ENCODE measurements around the gene BAD. TPM values are rescaled to one million over a fixed set of nuclear protein-coding genes. Genes with fewer than 3 reads are reported as not detected.

BAD gene
- total RNA-seq, 1 experiment from 2014 or later = 23.3 TPM

DNA sequence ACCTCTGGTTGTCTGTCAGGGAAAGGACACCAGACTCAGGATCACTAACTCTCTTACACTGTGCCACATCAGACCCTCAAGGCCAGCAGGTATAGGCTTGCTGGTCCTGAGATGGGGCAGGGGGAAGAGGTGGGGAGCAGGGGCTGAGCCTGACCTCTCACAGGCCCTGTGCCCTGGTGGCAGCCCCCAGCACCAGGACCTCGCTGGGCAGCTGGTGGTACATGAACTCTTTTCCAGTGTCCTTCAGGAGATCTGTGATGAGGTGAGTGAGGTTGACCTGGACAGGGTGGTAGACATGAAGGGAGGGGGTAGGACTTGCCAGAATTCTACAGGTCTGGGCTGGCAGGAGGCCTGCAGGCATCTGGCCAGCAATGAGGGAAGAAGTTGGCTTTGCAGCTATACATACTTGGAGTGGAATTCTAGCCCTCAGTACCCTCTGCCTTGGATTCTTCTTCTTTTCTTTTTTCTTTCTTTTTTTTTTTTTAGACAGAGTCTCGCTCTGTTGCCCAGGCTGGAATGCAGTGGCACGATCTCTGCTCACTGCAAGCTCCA is 57.0 kb downstream of the BAD start:
- Histone ChIP-seq H2AK5ac (ENCODE audit: insufficient read length, low read length) (no peak overlapping the region), H3K14ac (ENCODE audit: insufficient read depth, low read length) (no peak overlapping the region), H2AFZ (ENCODE audit: low read length) (no peak overlapping the region), H4K8ac (replicated peaks; ENCODE audit: insufficient read length, low read depth, low read length) (no peak overlapping the region), H3K23ac (ENCODE audit: insufficient read length, low read depth, low read length) (no peak overlapping the region), H3K4me1 (ENCODE audit: insufficient read depth, low read length) (0 out of 2 replicates have a peak, but pooled peaks cover 3% of the 10 kb centered on the region), H3T11ph (ENCODE audit: low read length) (no peak overlapping the region), H3K79me2 (ENCODE audit: insufficient read depth, low read length) (no peaks in the 10 kb centered on the region), H3K56ac (ENCODE audit: insufficient read length, low read depth, low read length) (no peak overlapping the region), H4K91ac (ENCODE audit: insufficient read length, low read depth, low read length) (no peak overlapping the region), H3K18ac (ENCODE audit: insufficient read length, low read depth, low read length) (no peak overlapping the region), H3K4me2 (ENCODE audit: insufficient read depth, insufficient read length, low read length) (no peak overlapping the region), H2BK120ac (ENCODE audit: low read depth, low read length, poor library complexity, severe bottlenecking) (no peak overlapping the region), H2BK20ac (ENCODE audit: low read depth, low read length, poor library complexity, severe bottlenecking) (no peak overlapping the region), H2BK12ac (ENCODE audit: insufficient read length, low read depth, low read length) (no peak overlapping the region), H4K20me1 (ENCODE audit: control insufficient read depth, insufficient read depth, insufficient read length) (no peaks in the 10 kb centered on the region), H2BK15ac (ENCODE audit: low read depth, low read length) (peak overlapping the region; percentile 33; the same call in 1 of the 2 replicates), H3K23me2 (ENCODE audit: insufficient read length, low read depth, low read length, poor library complexity, severe bottlenecking) (peaks cover 27% of the 10 kb centered on the region), H4K5ac (ENCODE audit: insufficient read length, low read depth, low read length) (no peak overlapping the region), H3K9ac (ENCODE audit: extremely low read depth, insufficient read length, low read length) (no peak overlapping the region), H2BK5ac (ENCODE audit: insufficient read length, low read length) (no peak overlapping the region), H3K4ac (ENCODE audit: low read depth, low read length) (no peak overlapping the region), H3K27me3 (ENCODE audit: insufficient read depth, low read length) (no peaks in the 10 kb centered on the region), H3K79me1 (ENCODE audit: insufficient read depth, low read depth, low read length, poor library complexity, severe bottlenecking) (no peaks in the 10 kb centered on the region), H3K27ac (ENCODE audit: insufficient read length, low read depth, low read length) (no peak overlapping the region), H3K9me3 (ENCODE audit: control insufficient read depth, low read depth, low read length) (no peaks in the 10 kb centered on the region)
- Mint-ChIP-seq H3K36me3 (ENCODE audit: insufficient read depth in 1 of 3, low read depth in 3 of 3) (peaks cover 0 to 14% (median 10%) of the 10 kb centered on the region in 3 experiments; a peak in 4 of 7 replicates), H3K4me1 (peaks cover 23 to 34% of the 10 kb centered on the region in 2 experiments), H3K27ac (no peak overlapping the region), H3K9me3 (no peaks in the 10 kb centered on the region), H3K4me3 (peak overlapping the region; percentile 80 to 91), H3K27me3 (ENCODE audit: low read depth) (peaks cover 11% of the 10 kb centered on the region)
- DNase-seq = no peak
- TF ChIP-seq, protein P1, sequence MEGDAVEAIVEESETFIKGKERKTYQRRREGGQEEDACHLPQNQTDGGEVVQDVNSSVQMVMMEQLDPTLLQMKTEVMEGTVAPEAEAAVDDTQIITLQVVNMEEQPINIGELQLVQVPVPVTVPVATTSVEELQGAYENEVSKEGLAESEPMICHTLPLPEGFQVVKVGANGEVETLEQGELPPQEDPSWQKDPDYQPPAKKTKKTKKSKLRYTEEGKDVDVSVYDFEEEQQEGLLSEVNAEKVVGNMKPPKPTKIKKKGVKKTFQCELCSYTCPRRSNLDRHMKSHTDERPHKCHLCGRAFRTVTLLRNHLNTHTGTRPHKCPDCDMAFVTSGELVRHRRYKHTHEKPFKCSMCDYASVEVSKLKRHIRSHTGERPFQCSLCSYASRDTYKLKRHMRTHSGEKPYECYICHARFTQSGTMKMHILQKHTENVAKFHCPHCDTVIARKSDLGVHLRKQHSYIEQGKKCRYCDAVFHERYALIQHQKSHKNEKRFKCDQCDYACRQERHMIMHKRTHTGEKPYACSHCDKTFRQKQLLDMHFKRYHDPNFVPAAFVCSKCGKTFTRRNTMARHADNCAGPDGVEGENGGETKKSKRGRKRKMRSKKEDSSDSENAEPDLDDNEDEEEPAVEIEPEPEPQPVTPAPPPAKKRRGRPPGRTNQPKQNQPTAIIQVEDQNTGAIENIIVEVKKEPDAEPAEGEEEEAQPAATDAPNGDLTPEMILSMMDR (conservative IDR thresholded peaks at IDR 0.05) = no peak
- no CpG with 5 or more reads among the region's 3 CpGs for WGBS (ENCODE audit: extremely low coverage, insufficient read length, low lambda C conversion rate)
